Lung microvascular endothelial cell (primary cell): ENCODE measurements around the gene MAP3K4. TPM values are rescaled to one million over a fixed set of nuclear protein-coding genes. Genes with fewer than 3 reads are reported as not detected.

Source experiments
- DNase-seq, 2 donors: peaks; one replicate each; pipeline versions ENCODE4 v3.0.0 to v3.0.0-alpha.2; 2010; ENCODE audit warnings: low read depth in 2 of 2
- total RNA-seq: library from RNA; depleted of rRNA; stranded (reverse); fragments of >200 nt; gene quantifications from 2 replicates; pipeline ENCODE4 v1.2.1, GENCODE V29; 2014

Gene MAP3K4
- total RNA-seq, 1 donor from 2014 or later = 16.3 TPM

GRCh38 chr6:161139766-161140553, 148.4 kb downstream of the MAP3K4 start:
- DNase-seq = peak in 1 of 2 donors; percentile 79

- no peak for DNase-seq
Measured at GRCh38 chr6:161140554-161140875, 148.9 kb downstream of the MAP3K4 start.

DNA sequence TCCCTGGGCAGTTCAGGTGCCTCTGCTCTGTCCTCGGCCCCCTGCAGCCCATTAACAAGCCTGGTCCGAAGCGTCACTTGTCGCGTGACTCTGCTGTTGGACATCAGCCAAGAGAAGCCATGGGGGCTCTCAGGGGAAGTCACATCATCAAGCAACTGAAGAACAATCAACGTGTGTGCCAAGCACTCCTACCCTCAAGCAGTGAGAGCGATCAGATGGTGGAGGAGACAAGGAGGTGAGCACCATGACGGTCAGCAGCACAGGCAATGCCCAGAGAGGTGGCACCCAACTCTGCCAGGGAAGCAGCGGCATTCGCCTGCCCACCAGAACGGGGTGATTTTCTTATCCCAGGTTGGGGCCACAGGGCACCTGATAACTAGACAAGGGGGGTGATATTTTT, 149.6 kb downstream of the MAP3K4 start:
- DNase-seq = peak in 1 of 2 donors; percentile 65

- DNase-seq = no peak
Measured at GRCh38 chr6:161142957-161143296, 151.4 kb downstream of the MAP3K4 start.

DNA sequence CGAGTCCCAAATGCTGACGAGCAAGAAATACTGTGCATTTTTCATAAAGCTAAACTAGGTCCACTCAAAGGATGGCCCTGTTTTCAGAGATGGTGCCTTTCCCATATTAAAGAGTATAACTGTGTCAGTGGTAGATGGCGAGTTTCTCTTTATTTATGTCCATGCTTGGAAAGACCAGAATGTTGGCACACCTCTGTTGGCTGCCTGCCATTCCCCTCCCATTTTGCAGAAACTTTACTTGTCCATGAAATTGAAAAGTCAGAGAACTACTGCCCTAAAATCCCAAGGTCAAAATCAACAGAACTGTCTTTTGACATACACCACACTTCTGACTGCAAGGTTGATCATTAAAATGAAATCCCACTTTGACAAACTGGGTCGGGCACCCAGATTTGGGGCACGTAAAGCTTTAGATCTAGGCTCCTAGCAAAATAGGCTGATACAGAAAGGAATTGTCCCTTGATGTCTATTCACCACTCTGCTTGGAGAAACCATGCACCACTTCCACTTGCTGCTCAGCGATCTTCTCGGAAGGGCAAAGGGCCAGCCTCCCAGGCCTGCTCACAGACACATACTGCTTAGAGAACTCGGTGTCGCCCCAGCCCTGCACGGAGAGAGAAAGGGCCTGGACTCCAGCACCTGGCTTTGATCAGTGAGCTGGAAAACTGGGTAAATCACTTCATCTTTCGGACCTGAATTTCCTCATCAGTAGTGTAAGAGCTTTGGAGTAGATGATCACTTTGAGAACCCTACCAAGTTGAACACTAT, 152.3 kb downstream of the MAP3K4 start:
- DNase-seq = peak in 1 of 2 donors; percentile 21

DNA sequence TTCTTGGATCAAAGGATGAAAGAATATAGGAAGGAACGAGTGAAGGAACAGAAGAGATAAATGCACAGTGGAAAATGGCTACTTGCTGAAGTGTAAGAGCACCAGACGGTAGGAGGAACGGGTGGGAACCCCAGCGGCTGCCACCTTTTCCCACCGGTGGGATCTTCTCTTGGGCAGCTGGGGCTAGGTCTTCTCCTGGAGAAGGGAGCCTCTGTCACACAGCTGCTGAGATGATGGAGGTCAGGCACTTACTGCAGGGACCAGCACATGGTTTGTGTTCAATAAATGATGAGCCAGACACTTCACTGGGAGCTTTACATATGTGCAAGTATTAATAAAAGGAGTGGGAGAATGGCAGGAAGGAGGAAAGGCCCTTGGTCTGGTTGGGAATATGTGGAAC, 158.6 kb downstream of the MAP3K4 start:
- no peak for DNase-seq

DNA sequence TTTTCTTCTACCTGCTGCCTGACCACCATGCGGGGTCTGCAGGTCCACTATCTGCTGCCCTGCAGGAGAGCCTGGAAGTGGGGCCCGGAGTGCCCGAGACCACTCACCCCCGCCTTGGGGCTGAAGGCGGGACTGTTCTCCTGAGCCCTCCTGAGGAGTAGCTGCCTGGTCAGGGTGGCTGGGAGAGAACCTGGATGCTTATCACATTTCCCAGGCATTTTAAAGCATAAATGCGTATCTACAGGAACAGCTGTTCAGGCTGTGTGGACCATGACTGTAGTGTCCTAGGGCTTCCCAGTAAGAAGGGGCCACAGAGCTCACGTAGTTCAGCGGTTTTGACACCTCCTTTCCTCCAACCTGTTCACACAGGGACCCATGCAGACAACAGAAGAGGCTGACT, 159.0 kb downstream of the MAP3K4 start:
- no peak for DNase-seq

DNA sequence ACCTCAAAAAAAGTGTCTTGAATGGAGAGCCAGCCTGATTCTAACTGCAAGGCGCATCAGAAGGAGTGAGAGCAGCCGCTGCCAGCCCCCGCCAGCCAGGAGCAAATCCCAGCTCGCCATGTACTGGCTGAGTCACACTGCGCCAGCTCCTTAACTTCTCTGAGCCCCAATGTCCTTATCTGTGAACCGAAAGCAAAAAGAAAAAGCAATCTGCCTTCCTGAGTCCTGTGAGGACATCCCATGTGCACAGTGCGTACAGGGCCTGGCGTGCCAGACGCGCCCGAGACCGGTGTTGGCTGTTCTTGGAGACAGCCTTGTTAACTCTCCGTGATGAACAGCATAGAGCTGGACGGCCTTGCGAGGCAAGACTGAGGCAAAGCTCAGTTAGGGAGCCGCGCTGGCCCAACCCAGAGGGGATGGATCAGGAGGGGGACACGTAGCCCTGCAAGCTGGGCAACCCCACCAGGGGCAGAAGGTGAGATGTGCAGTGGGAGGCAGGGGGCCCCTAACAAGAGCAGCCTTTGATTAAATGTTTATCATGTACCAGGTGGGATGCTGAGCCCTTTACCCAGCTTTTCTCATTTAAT, 159.6 kb downstream of the MAP3K4 start:
- DNase-seq = no peak

- DNase-seq = no peak
Measured at GRCh38 chr6:161151660-161152526, 160.3 kb downstream of the MAP3K4 start.

GRCh38 chr6:161152527-161152862, 160.9 kb downstream of the MAP3K4 start:
- no peak for DNase-seq

DNA sequence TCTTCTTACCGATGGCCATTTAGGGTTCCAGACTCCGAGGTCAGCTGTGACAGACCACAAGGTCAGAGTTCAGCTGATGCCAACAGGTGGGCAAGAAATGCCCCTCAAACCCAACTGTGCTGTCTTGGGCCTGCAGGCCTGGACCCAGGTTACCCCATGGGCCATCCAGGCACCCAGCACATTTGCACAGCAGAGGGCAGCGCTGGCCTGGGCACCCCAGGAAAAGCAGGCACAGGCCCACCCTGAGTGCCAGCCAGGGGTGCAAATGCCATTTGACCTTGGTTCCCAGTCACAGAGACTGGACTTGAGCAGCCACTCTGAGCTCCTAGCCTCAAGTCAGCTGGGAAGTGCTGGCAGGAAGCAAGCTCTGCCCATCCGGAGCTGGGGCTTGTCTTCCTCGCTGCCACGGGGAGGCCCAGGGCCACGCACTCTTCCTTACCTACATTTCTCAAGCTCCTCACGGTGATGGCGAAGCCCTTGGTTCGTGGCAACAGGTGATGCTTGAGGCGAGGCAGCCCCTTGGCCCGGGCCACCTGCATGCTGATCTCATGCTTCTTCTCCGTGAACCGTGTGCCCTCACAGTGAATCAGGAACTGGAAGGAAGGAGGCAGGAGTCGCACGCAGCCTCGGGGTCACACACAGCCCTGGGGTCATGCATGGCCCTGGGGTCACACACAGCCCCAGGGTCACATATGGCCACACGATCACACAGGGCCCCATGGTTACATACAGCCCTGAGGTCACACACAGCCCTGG, 161.5 kb downstream of the MAP3K4 start:
- peak in 1 of 2 donors; percentile 22 for DNase-seq

- DNase-seq = no peak
Measured at GRCh38 chr6:161153725-161154124, 162.2 kb downstream of the MAP3K4 start.

- no peak for DNase-seq
Measured at GRCh38 chr6:161154796-161155335, 163.3 kb downstream of the MAP3K4 start.

DNA sequence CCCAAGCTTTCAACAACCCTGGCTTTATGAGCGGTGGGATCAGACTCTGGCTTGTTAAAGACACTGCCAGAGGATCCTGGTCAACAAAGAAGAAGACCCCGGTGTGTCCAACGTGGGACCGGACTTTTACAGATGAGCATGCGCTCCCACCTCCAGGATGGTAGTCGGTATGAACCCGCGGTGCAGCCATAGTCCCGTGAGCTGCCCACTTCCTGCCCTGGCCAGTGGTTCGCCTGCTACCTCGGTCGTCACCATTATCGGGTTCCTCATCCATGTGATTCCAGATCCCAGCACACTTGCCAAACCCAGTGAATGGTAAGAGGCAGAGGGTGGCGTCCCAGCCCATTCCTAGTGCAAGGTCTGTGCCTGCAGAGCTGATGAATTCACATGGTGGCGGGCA, 169.6 kb downstream of the MAP3K4 start:
- DNase-seq = no peak

DNA sequence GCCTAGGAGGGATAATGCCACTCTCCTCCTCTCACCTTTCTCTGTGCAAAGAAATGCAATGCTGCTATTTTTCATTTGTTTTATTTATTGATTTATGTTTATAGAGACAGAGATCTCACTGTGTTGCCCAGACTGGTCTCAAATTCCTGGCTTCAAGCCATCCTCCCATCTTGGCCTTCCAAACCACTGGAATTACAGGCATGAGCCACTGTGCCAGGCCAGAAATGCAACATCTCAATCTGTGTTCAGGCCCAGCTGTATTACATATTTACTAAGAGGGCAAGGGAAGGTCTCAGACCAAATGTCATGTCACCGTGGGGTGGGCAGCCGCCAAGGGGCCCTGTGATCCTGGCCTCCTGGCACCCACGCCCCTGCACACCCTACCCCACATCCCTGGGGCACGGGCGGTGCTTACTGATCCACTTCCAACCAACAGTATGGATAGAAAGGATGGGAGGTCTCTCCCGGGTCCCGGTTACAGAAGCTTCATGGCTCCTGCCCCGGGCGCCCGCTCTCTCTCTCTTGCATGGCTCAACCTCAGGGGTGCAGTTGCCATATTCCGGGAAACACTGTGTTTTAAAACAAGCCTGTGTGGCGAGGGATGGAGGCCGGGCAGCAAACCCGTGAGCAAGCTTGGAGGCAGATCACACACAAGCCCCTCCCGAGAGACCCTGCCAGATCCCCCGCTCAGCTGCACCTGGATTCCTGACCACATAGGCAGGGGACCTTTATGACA, 170.5 kb downstream of the MAP3K4 start:
- no peak for DNase-seq

DNA sequence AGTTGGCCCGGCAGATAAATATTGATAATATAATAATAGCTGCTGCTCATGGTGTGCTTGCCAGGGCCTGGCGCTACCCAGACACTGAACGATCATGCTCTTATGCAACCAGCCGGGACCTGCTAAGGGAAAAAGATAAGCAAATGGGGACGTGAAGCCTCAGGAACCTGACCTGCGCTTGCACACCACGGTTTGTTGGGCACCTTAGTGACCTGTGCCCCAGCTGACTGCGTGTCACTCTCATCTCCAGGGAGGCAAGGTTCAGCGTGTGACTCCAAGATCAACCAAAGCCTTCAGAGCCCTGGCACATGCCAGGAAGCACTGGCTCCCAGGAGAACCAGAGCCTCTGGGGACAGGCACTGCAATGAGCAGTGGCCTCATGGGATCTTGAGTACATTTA, 171.2 kb downstream of the MAP3K4 start:
- no peak for DNase-seq

DNA sequence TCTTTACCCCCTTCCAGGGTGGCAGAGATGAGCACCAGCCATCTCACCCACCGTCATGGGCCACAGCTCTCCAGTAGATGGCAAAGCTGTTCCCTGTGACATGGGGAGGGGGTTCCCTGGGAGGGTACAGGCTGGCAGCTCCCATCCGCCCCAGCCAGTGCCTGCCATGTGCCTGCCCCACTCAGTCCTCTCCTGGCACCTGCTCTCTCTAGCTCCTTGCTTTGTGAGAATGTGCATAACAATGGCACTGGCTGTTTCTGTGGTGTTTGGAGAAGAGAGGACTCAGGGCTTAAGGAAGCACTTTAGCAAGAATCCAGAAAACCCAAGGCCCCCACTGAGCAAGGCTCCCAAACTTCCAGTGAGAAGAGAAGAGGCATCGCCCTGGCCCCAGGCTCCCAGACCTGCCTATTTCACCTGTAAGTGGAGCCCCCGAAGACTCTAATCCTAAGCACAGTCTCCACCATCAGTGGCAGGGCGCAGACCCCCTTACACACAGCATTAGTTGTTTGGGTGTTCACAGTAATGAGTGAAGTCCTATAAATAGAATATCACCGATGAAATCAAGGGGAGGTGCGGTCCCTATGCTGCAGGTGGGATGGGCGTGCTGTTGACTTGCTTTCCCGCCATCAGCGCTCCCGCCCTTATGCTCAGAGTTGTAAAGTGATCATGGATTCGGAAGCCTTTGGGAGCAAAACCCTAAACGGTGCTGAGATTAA, 172.1 kb downstream of the MAP3K4 start:
- DNase-seq = no peak

- no peak for DNase-seq
Measured at GRCh38 chr6:161164182-161164625, 172.6 kb downstream of the MAP3K4 start.

DNA sequence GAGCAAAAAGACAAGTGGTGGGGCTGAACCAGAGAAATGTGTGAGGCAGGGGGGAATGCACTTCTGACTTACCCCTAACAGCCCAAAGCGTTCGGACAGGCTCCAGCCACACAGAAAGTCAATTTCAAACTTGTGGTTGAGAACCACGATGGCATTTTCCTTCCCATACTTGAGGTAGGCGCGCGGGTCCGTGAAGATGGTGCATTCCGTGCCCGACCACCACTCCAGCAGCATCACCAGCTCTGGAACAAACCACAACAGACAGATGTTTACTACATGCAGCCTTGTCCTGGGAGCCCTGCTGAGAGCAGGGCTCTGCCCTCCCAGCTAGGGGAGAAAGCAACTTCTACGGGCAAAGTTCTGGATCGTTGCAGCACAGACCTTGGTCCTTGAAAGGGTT, 174.6 kb downstream of the MAP3K4 start:
- no peak for DNase-seq
